Keratinocyte (primary cell): ENCODE data around the gene HOXC6. TPM values are rescaled to one million over a fixed set of nuclear protein-coding genes. Genes with fewer than 3 reads are reported as not detected.

Source experiments
- DNase-seq: peaks from one replicate; pipeline ENCODE4 v3.0.0-alpha.2; 2011; ENCODE audit warnings: low read depth, missing footprints, low spot score
- FAIRE-seq: peaks from 2 replicates; lab custom pipeline; 2011; peaks lifted over from hg19 to GRCh38; lab: Jason Lieb, UNC
- H2AFZ ChIP-seq: 2 replicates; pipeline ENCODE4 v1.6.0; 2012; ENCODE audit warnings: low read length, control low read depth, inconsistent platforms; ENCODE audit not compliant: control insufficient read depth
- H3K27ac ChIP-seq: 2 replicates; pipeline ENCODE4 v1.5.1; 2011; ENCODE audit warnings: low read length; ENCODE audit not compliant: control insufficient read depth, insufficient read depth
- H3K27me3 ChIP-seq: 3 replicates; pipeline ENCODE4 v1.6.0; 2011; ENCODE audit warnings: low read length; ENCODE audit not compliant: control insufficient read depth, insufficient read depth; ENCODE audit errors: extremely low read depth
- H3K36me3 ChIP-seq, 2 experiments: 2 replicates in 1 of 2; 3 replicates in 1 of 2; pipeline ENCODE4 v1.5.1; 2011; ENCODE audit warnings: low read length in 2 of 2, mild to moderate bottlenecking in 1 of 2; ENCODE audit not compliant: control insufficient read depth in 2 of 2, insufficient read depth in 2 of 2; ENCODE audit errors: extremely low read depth in 1 of 2
- H3K4me1 ChIP-seq: 3 replicates; pipeline ENCODE4 v1.5.1; 2011; ENCODE audit warnings: low read length; ENCODE audit not compliant: control insufficient read depth, insufficient read depth; ENCODE audit errors: extremely low read depth
- H3K4me2 ChIP-seq: 3 replicates; pipeline ENCODE4 v1.6.0; 2011; ENCODE audit warnings: low read depth, low read length; ENCODE audit not compliant: control insufficient read depth, insufficient read depth; ENCODE audit errors: extremely low read depth
- H3K4me3 ChIP-seq, 3 experiments: fragments of 200-600 bp in 1 of 3; sonication (generic) in 1 of 3; 2 replicates in 2 of 3; 3 replicates in 1 of 3; pipeline ENCODE4 v1.5.1; 2011 to 2016; ENCODE audit warnings: low read length in 3 of 3, mild to moderate bottlenecking in 3 of 3, control low read depth in 2 of 3, inconsistent platforms in 1 of 3, low read depth in 1 of 3, mixed read lengths in 1 of 3, mixed run types in 1 of 3, moderate library complexity in 1 of 3; ENCODE audit not compliant: control insufficient read depth in 2 of 3, insufficient read depth in 2 of 3; ENCODE audit errors: extremely low read depth in 1 of 3
- H3K79me2 ChIP-seq: 2 replicates; pipeline ENCODE4 v1.6.0; 2012; ENCODE audit warnings: low read length; ENCODE audit not compliant: control insufficient read depth, insufficient read depth
- H3K9ac ChIP-seq: 3 replicates; pipeline ENCODE4 v1.6.0; 2011; ENCODE audit warnings: low read length; ENCODE audit not compliant: control insufficient read depth, insufficient read depth; ENCODE audit errors: extremely low read depth
- H3K9me1 ChIP-seq: 3 replicates; pipeline ENCODE4 v1.6.0; 2011; ENCODE audit warnings: low read length; ENCODE audit not compliant: control insufficient read depth, insufficient read depth; ENCODE audit errors: extremely low read depth
- H3K9me3 ChIP-seq: 2 replicates; pipeline ENCODE4 v1.5.1; 2012; ENCODE audit warnings: low read depth, low read length; ENCODE audit not compliant: control insufficient read depth
- H4K20me1 ChIP-seq: 3 replicates; pipeline ENCODE4 v1.6.0; 2011; ENCODE audit warnings: low read length; ENCODE audit not compliant: control insufficient read depth, insufficient read depth; ENCODE audit errors: extremely low read depth
- EZH2 ChIP-seq: IDR thresholded peaks from one replicate; pipeline ENCODE4 v1.6.1; 2012; ENCODE audit warnings: inconsistent platforms, mild to moderate bottlenecking, low read length, moderate library complexity
- dilution Hi-C: fragments of 300-500 bp; cut with MboI; formaldehyde crosslinking; loops from one replicate; pipeline ENCODE4 v1.7.0; 2020; ENCODE audit warnings: low sequenced_read_pairs; ENCODE audit not compliant: extremely low pct_ligation_motif_present
- polyA plus RNA-seq, 5 experiments: library from polyadenylated mRNA; depleted of rRNA in 3 of 5; stranded (reverse) in 3 of 5; stranded (forward) in 1 of 5; unstranded in 1 of 5; fragments of >200 nt; gene quantifications; 1 replicate in 1 of 5; 2 replicates in 3 of 5; 3 replicates in 1 of 5; pipeline versions ENCODE4 v1.2.1 to v1.2.3, GENCODE V29; 2011 to 2012; ENCODE audit warnings: missing spikeins in 2 of 5, low read depth in 1 of 5, low replicate concordance in 1 of 5
- TF ChIP-seq, protein P1 (sequence below), 3 experiments: IDR thresholded peaks in 1 of 3; conservative IDR thresholded peaks in 1 of 3; optimal IDR thresholded peaks in 1 of 3; 2 replicates in 2 of 3; 3 replicates in 1 of 3; pipeline versions ENCODE3 to v1.5.1; 2011; ENCODE audit warnings: low read length in 3 of 3, mild to moderate bottlenecking in 3 of 3, moderate library complexity in 2 of 3, control low read depth in 1 of 3, inconsistent platforms in 1 of 3; ENCODE audit not compliant: insufficient read depth in 2 of 3; ENCODE audit errors: extremely low read depth in 1 of 3

Gene HOXC6
- polyA plus RNA-seq, 1 donor (not counting 4 experiments of a cell fraction or from before 2014, with no cell fraction given) = 4.7 TPM

- H3K79me2 ChIP-seq = peaks cover 81% of the 10 kb centered on the region
- peak overlapping the region; percentile 96 for H3K4me2 ChIP-seq
- dilution Hi-C loops = no loop called here
- peaks cover 68% of the 10 kb centered on the region for H3K4me1 ChIP-seq
- H3K9me1 ChIP-seq = no peaks in the 10 kb centered on the region
- DNase-seq (no peak), FAIRE-seq (no peak)
- H3K4me3 ChIP-seq = peak overlapping the region; percentile 21 to 82 (median 74)
- H4K20me1 ChIP-seq = no peaks in the 10 kb centered on the region
- H3K9ac ChIP-seq = peak overlapping the region; percentile 98
- peak overlapping the region; percentile 98 for H3K27ac ChIP-seq
- H2AFZ ChIP-seq = peak overlapping the region; percentile 31
- no peaks in the 10 kb centered on the region for H3K27me3 ChIP-seq
- no peaks in the 10 kb centered on the region for H3K9me3 ChIP-seq
- no peaks in the 10 kb centered on the region for H3K36me3 ChIP-seq
- TF ChIP-seq EZH2 = no peak
- TF ChIP-seq, protein P1, sequence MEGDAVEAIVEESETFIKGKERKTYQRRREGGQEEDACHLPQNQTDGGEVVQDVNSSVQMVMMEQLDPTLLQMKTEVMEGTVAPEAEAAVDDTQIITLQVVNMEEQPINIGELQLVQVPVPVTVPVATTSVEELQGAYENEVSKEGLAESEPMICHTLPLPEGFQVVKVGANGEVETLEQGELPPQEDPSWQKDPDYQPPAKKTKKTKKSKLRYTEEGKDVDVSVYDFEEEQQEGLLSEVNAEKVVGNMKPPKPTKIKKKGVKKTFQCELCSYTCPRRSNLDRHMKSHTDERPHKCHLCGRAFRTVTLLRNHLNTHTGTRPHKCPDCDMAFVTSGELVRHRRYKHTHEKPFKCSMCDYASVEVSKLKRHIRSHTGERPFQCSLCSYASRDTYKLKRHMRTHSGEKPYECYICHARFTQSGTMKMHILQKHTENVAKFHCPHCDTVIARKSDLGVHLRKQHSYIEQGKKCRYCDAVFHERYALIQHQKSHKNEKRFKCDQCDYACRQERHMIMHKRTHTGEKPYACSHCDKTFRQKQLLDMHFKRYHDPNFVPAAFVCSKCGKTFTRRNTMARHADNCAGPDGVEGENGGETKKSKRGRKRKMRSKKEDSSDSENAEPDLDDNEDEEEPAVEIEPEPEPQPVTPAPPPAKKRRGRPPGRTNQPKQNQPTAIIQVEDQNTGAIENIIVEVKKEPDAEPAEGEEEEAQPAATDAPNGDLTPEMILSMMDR (optimal IDR thresholded peaks at IDR 0.05 in 1 of 3, IDR thresholded peaks at IDR 0.05 in 1 of 3, conservative IDR thresholded peaks at IDR 0.05 in 1 of 3; ENCODE audit: extremely low read depth in 1 of 3, insufficient read depth in 2 of 3, low read length in 3 of 3) = no peak
These were observed 7.4 kb upstream of the HOXC6 start for GRCh38 chr12:54020591-54021405.

GRCh38 chr12:54021432-54022013, 6.7 kb upstream of the HOXC6 start:
- Histone ChIP-seq H3K27ac (peak overlapping the region; percentile 98), H3K27me3 (no peaks in the 10 kb centered on the region), H3K4me2 (peak overlapping the region; percentile 96), H4K20me1 (no peaks in the 10 kb centered on the region), H3K79me2 (peaks cover 82% of the 10 kb centered on the region), H2AFZ (peak overlapping the region; percentile 31), H3K9me3 (no peaks in the 10 kb centered on the region), H3K4me1 (peaks cover 71% of the 10 kb centered on the region), H3K36me3 (no peaks in the 10 kb centered on the region), H3K9me1 (no peaks in the 10 kb centered on the region), H3K4me3 (peak overlapping the region; percentile 21 to 82 (median 74)), H3K9ac (peak overlapping the region; percentile 98)
- TF ChIP-seq EZH2 = no peak
- TF ChIP-seq, protein P1 (optimal IDR thresholded peaks at IDR 0.05 in 1 of 3, IDR thresholded peaks at IDR 0.05 in 1 of 3, conservative IDR thresholded peaks at IDR 0.05 in 1 of 3; ENCODE audit: extremely low read depth in 1 of 3, insufficient read depth in 2 of 3, low read length in 3 of 3) = peak; percentile 50 to 68 (median 62)
- dilution Hi-C loops = no loop called here
- DNase-seq = no peak
- FAIRE-seq = peak; percentile 9
